CD4-positive, alpha-beta memory T cell (primary cell): Measurements from ENCODE around the gene SHLD1. TPM values are rescaled to one million over a fixed set of nuclear protein-coding genes. Genes with fewer than 3 reads are reported as not detected.
"Not testable (repeated sequence)": the region's sequence is repeated elsewhere in the genome, so short reads cannot be mapped to it uniquely, and the experiment has no call there.

ENCODE experiments used
- CTCF ChIA-PET: fragments of 350-600 bp; sonication (Branson Sonifier 250); formaldehyde crosslinking; loops from one replicate; lab custom pipeline; 2021; ENCODE audit warnings: inconsistent platforms; ENCODE audit not compliant: partially characterized antibody; lab: Charles Lee
- POLR2A ChIA-PET: fragments of 350-600 bp; sonication (Branson Sonifier 250); formaldehyde crosslinking; loops from one replicate; lab custom pipeline; 2021; ENCODE audit not compliant: partially characterized antibody; lab: Charles Lee
- DNase-seq, 5 donors: peaks; one replicate each; pipeline versions ENCODE4 v3.0.0 to v3.0.0-alpha.2; 2020 to 2022; ENCODE audit warnings: mixed read lengths in 1 of 5
- H3K27ac ChIP-seq: one replicate; pipeline ENCODE4 v1.7.0; 2013; ENCODE audit warnings: low read depth, low read length
- H3K27me3 ChIP-seq: 2 replicates; pipeline ENCODE4 v1.7.0; 2013; ENCODE audit warnings: mild to moderate bottlenecking, low read length, moderate library complexity; ENCODE audit not compliant: insufficient read depth
- H3K36me3 ChIP-seq: 2 replicates; pipeline ENCODE4 v1.7.0; 2013; ENCODE audit warnings: mild to moderate bottlenecking, low read length, moderate library complexity; ENCODE audit not compliant: insufficient read depth
- H3K4me1 ChIP-seq: 2 replicates; pipeline ENCODE4 v1.7.0; 2013; ENCODE audit warnings: mild to moderate bottlenecking, low read length, moderate library complexity; ENCODE audit not compliant: insufficient read depth
- H3K4me3 ChIP-seq, 2 donors: one replicate each; pipeline ENCODE4 v1.7.0; 2013; ENCODE audit warnings: low read length in 2 of 2, mild to moderate bottlenecking in 1 of 2
- H3K9me3 ChIP-seq, 2 donors: one replicate each; pipeline ENCODE4 v1.7.0; 2013; ENCODE audit warnings: low read length in 2 of 2, control low read depth in 1 of 2; ENCODE audit not compliant: control insufficient read depth in 1 of 2
- H3K27ac Mint-ChIP-seq, 7 donors: one replicate each; pipeline ENCODE4 v1.8.0; 2020 to 2021; ENCODE audit warnings: mixed read lengths in 7 of 7, mild to moderate bottlenecking in 6 of 7, inconsistent platforms in 3 of 7, moderate library complexity in 3 of 7
- H3K27me3 Mint-ChIP-seq, 2 donors: one replicate each; pipeline ENCODE4 v1.8.0; 2020 to 2021; ENCODE audit warnings: mixed read lengths in 2 of 2
- H3K36me3 Mint-ChIP-seq, 2 donors: one replicate each; pipeline ENCODE4 v1.8.0; 2020 to 2021; ENCODE audit warnings: mixed read lengths in 2 of 2, inconsistent platforms in 1 of 2, mild to moderate bottlenecking in 1 of 2
- H3K4me1 Mint-ChIP-seq, 4 donors: one replicate each; pipeline ENCODE4 v1.8.0; 2020 to 2021; ENCODE audit warnings: mixed read lengths in 4 of 4, mild to moderate bottlenecking in 1 of 4
- H3K4me3 Mint-ChIP-seq, 8 donors: one replicate each; pipeline ENCODE4 v1.8.0; 2020 to 2021; ENCODE audit warnings: mixed read lengths in 8 of 8, mild to moderate bottlenecking in 7 of 8, moderate library complexity in 6 of 8, inconsistent platforms in 3 of 8
- H3K9me3 Mint-ChIP-seq, 8 donors: one replicate each; pipeline ENCODE4 v1.8.0; 2020 to 2021; ENCODE audit warnings: mixed read lengths in 8 of 8, mild to moderate bottlenecking in 5 of 8, inconsistent platforms in 3 of 8, moderate library complexity in 1 of 8
- intact Hi-C: fragments of 100-400 bp; cut with micrococcal nuclease; formaldehyde crosslinking; loops from one replicate; pipeline ENCODE4 v1.15.1; 2023
- polyA plus RNA-seq, 2 donors: library from polyadenylated mRNA; unstranded; fragments of 300-500 nt; fragmentation: Illumina TruSeq; gene quantifications; one replicate each; pipeline ENCODE4 v1.2.3, GENCODE V29; 2021
- total RNA-seq, 2 experiments: library from RNA; stranded (reverse); gene quantifications; one replicate each; pipeline ENCODE4 v1.2.3, GENCODE V29; 2021

Gene SHLD1
- total and polyA plus RNA-seq, 4 experiments from 2014 or later: 13.6 to 22.0 (median 18.2) TPM

DNA sequence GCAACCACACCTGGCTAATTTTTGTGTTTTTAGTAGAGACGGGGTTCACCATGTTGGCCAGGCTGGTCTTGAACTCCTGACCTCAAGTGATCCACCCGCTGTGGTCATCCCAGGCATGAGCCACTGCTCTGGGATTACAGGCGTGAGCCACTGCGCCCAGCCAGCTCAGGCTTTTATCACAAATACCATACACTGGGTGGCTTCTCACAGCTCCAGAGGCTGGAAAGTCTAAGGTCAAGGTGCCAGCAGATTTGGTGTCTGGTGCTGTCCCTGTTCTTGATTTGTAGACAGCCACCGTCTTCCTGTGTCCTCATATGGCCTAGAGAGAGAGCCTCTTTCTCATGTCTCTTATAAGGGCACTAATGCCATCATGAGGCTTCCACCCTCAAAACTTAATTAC is 25.9 kb downstream of the SHLD1 start:
- no peaks in the 10 kb centered on the region for H3K27me3 ChIP-seq
- H3K27me3 Mint-ChIP-seq: no peaks in the 10 kb centered on the region
- intact Hi-C loops: no loop called here
- H3K9me3 Mint-ChIP-seq: no peaks in the 10 kb centered on the region
- no peak for DNase-seq
- H3K4me3 ChIP-seq: no peak overlapping the region
- ChIA-PET POLR2A (no interaction called here), CTCF (interaction anchor here (0.7 to 1.5 kb wide), 2 partner anchors 207 to 235 kb away, joined by 3 read pairs; no protein-coding TSS in a partner anchor)
- peaks cover 10 to 18% (median 13%) of the 10 kb centered on the region in 4 donors for H3K4me1 Mint-ChIP-seq
- H3K27ac Mint-ChIP-seq: no peak overlapping the region
- peaks cover 9% of the 10 kb centered on the region for H3K4me1 ChIP-seq
- no peak overlapping the region for H3K4me3 Mint-ChIP-seq
- H3K36me3 Mint-ChIP-seq: peaks cover 45 to 49% of the 10 kb centered on the region in 2 donors
- H3K9me3 ChIP-seq: no peaks in the 10 kb centered on the region
- H3K36me3 ChIP-seq: peaks cover 27% of the 10 kb centered on the region
- no peak overlapping the region for H3K27ac ChIP-seq

DNA sequence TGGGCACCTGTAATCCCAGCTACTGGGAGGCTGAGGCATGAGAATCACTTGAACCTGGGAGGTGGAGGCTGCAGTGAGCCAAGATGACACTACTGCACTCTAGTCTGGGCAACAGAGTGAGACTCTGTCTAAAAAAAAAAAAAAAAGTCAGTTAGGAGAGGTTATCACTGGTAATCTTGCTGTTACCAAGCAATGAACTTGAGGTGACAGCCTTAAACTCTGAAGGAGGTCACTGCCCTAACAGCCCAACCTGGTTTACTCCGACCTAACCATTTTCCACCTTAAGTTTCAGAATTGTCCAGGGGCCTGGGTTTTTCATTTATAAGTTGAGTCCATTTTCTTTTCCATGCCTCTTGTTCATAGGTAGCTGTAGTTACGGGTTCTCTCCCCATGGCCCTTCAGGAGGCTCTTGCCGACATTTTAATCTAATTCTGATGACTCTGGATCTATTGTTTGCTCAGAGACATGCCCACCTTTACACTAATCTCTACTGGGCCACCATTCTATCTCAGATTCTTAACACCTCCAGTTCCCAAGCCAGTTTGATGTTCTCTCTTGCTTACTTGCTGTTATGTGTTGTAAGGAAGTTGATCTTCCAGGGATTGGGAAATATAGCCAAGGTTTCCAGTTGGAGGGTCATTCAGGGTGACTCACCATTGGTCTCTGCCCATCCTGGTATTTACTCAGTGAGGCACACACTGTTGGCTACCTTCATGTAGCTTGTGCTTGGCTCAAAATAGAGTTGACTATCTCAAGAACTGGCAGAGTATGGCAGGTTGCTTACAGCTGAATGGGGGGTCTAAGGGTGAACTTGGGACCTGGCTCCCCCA is 29.1 kb downstream of the SHLD1 start:
- H3K36me3 Mint-ChIP-seq: peaks cover 28 to 41% of the 10 kb centered on the region in 2 donors
- peaks cover 5 to 13% (median 9%) of the 10 kb centered on the region in 4 donors for H3K4me1 Mint-ChIP-seq
- CTCF ChIA-PET: interaction anchor here (0.6 to 1.5 kb wide), 6 partner anchors 9 to 249 kb away, joined by 3 to 5 read pairs (median 3); no protein-coding TSS in a partner anchor
- no peak for DNase-seq
- Histone ChIP-seq H3K36me3 (peaks cover 21% of the 10 kb centered on the region), H3K27me3 (no peaks in the 10 kb centered on the region), H3K4me1 (peaks cover 5% of the 10 kb centered on the region), H3K27ac (no peak overlapping the region), H3K4me3 (no peak overlapping the region), H3K9me3 (no peaks in the 10 kb centered on the region)
- H3K27me3 Mint-ChIP-seq: no peaks in the 10 kb centered on the region
- H3K4me3 Mint-ChIP-seq: no peak overlapping the region
- intact Hi-C loops: no loop called here
- no peaks in the 10 kb centered on the region for H3K9me3 Mint-ChIP-seq
- H3K27ac Mint-ChIP-seq: peak overlapping the region in 4 of 7 donors; percentile 1 to 76 (median 15)
- POLR2A ChIA-PET: no interaction called here

DNA sequence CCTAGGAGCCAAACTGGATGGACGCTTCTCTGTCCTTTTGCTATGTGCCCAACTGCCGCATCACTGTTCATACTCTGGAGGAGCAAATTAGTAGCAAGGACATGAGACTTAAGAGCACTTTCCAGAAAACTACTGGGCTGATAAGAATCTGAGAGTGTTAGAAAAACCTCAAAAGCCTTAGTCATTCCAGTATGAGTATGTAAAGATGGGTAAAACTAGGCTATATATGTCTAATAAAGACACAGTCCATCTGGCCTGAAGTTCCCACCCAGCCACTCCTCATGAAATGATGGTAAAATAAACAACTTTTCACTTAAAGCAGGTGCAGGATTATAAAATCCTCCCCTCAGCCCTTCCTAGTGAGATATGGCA is 30.6 kb downstream of the SHLD1 start:
- no peak overlapping the region for H3K4me3 Mint-ChIP-seq
- H3K4me1 ChIP-seq: peaks cover 5% of the 10 kb centered on the region
- peaks cover 22 to 37% of the 10 kb centered on the region in 2 donors for H3K36me3 Mint-ChIP-seq
- H3K27me3 Mint-ChIP-seq: no peaks in the 10 kb centered on the region
- no peak for DNase-seq
- POLR2A ChIA-PET: no interaction called here
- no peak overlapping the region for H3K27ac ChIP-seq
- no peaks in the 10 kb centered on the region for H3K9me3 Mint-ChIP-seq
- intact Hi-C loops: no loop called here
- H3K27ac Mint-ChIP-seq: peak overlapping the region in 6 of 7 donors; percentile 25 to 82 (median 60)
- no peaks in the 10 kb centered on the region for H3K27me3 ChIP-seq
- H3K4me1 Mint-ChIP-seq: peaks cover 6 to 10% (median 8%) of the 10 kb centered on the region in 4 donors
- H3K4me3 ChIP-seq: no peak overlapping the region
- no peaks in the 10 kb centered on the region for H3K9me3 ChIP-seq
- CTCF ChIA-PET: interaction anchor here (0.6 kb wide), 1 partner anchor 256 kb away, joined by 4 read pairs; no protein-coding TSS in a partner anchor
- H3K36me3 ChIP-seq: peaks cover 16% of the 10 kb centered on the region

DNA sequence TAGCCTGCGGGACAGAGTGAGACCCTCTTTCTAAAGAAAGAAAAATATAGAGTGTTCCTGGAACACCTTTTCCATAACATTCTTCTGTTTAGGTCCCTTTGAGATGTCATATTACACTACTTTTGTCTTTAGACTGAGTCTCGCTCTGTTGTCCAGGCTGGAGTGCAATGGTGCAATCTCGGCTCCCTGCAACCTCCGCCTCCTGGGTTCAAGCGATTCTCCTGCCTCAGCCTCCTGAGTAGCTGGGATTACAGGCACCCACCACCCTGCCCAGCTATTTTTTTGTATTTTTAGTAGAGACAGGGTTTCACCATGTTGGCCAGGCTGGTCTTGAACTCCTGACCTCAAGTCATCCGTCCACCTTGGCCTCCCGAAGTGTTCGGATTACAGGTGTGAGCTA is 31.2 kb downstream of the SHLD1 start:
- Mint-ChIP-seq H3K27ac (peak overlapping the region in 1 of 7 donors; percentile 63), H3K4me1 (peaks cover 6 to 13% (median 8%) of the 10 kb centered on the region in 4 donors), H3K36me3 (peaks cover 22 to 38% of the 10 kb centered on the region in 2 donors)
- DNase-seq, H3K9me3 ChIP-seq, H3K27me3 Mint-ChIP-seq, H3K4me3 ChIP-seq, H3K4me3 Mint-ChIP-seq, H3K27me3 ChIP-seq, intact Hi-C loops, H3K4me1 ChIP-seq, H3K27ac ChIP-seq, POLR2A ChIA-PET, H3K9me3 Mint-ChIP-seq: not testable (repeated sequence)
- CTCF ChIA-PET: interaction anchor here (0.6 to 8.7 kb wide), 2 partner anchors 250 to 256 kb away, joined by 4 to 150 read pairs; no protein-coding TSS in a partner anchor
- peaks cover 13% of the 10 kb centered on the region for H3K36me3 ChIP-seq

DNA sequence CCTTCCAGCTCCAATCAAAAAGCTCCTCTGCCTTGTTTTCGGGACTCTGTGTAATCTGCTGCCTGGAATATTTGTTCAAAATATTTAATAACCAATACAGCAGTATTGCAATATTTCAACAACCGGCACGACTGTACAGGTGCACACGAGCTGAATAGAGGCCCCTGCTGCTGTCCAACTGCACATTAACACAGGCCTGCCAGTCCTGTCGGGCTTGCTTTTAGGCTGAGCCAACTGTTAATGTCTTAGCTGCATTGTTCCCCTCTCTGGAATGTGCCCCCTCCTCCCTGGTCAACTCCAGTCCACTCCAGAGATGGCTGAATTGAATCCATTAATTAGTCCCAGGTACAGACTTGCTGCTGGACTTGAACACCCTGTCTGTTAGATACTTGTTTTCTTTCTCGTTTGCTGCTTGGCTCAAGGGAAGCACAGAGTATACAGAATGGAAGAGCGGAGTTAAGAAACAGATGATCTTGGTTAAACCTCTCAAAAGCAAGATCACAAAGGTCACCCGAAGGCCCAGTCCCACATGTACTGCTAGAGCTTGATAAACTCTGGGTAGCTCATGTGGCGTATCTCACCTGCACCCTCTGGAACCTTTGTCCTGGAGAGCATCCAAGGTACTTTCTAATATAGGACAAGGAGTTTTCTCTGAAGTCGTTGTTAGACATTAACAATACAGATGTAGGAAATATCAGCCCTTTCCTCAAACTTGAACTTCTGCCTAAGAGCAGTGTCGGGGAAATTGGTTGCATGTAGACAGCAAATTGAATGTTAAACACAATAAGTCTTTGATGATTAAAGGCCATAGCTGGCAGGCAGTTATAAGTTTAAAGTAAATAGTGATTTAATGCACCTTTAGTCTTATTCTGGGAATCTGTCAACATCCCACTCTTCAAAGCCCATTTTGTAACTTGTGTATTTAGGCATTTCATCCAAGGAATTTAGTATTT is 31.9 kb downstream of the SHLD1 start:
- intact Hi-C loops: no loop called here
- Histone ChIP-seq H3K27ac (no peak overlapping the region), H3K4me1 (peaks cover 6% of the 10 kb centered on the region), H3K4me3 (no peak overlapping the region), H3K27me3 (no peaks in the 10 kb centered on the region), H3K36me3 (peaks cover 13% of the 10 kb centered on the region), H3K9me3 (no peaks in the 10 kb centered on the region)
- ChIA-PET CTCF (interaction anchor here (8.7 kb wide), 1 partner anchor 251 kb away, joined by 150 read pairs; no protein-coding TSS in a partner anchor), POLR2A (no interaction called here)
- DNase-seq: no peak
- Mint-ChIP-seq H3K27me3 (no peaks in the 10 kb centered on the region), H3K36me3 (peaks cover 22 to 42% of the 10 kb centered on the region in 2 donors), H3K4me3 (no peak overlapping the region), H3K27ac (peak overlapping the region in 5 of 7 donors; percentile 19 to 93 (median 70)), H3K4me1 (peaks cover 8 to 17% (median 13%) of the 10 kb centered on the region in 4 donors), H3K9me3 (no peaks in the 10 kb centered on the region)

DNA sequence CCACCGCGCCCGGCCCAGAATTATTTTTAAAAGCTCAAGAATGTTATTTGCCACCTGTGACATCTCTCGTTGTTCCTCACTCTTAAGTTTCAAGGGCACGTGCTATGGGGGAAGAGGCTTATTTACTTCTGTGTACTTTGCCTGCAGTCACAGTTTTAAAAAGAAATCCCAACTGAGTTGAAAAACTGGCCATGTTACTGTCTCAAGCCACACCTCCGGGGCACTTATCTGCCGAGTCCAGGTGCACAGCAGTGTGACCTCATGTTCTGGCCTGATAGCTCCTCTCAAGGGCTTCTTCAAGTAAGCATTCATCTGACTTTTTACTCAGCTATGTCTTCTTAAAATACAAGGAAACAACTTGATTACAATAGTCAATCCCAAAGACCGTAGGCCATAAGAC is 34.5 kb downstream of the SHLD1 start:
- H3K9me3 ChIP-seq: no peaks in the 10 kb centered on the region
- H3K27ac ChIP-seq: no peak overlapping the region
- H3K4me3 ChIP-seq: no peak overlapping the region
- peaks cover 13% of the 10 kb centered on the region for H3K36me3 ChIP-seq
- ChIA-PET CTCF (interaction anchor here (1.0 to 8.7 kb wide), 5 partner anchors 87 to 253 kb away, joined by 3 to 150 read pairs (median 7); no protein-coding TSS in a partner anchor), POLR2A (interaction anchor here (1.3 kb wide), 1 partner anchor 70 kb away, joined by 3 read pairs; no protein-coding TSS in a partner anchor)
- H3K4me1 ChIP-seq: peaks cover 19% of the 10 kb centered on the region
- DNase-seq: no peak
- no peaks in the 10 kb centered on the region for H3K9me3 Mint-ChIP-seq
- no peaks in the 10 kb centered on the region for H3K27me3 Mint-ChIP-seq
- H3K4me1 Mint-ChIP-seq: peaks cover 9 to 25% (median 13%) of the 10 kb centered on the region in 4 donors
- peak overlapping the region in 5 of 7 donors; percentile 59 to 79 (median 66) for H3K27ac Mint-ChIP-seq
- intact Hi-C loops: loop anchor here (5.0 kb wide), 1 partner anchor 293 kb away; no protein-coding TSS in a partner anchor
- H3K36me3 Mint-ChIP-seq: peaks cover 14 to 37% of the 10 kb centered on the region in 2 donors
- no peaks in the 10 kb centered on the region for H3K27me3 ChIP-seq
- no peak overlapping the region for H3K4me3 Mint-ChIP-seq
